Posterior cingulate gyrus (tissue), 11 donors: ENCODE data around the gene ARSG.
A peak's percentile ranks its signal among the peaks of the same experiment; 100 is the strongest.
"Not testable (repeated sequence)": the region's sequence is repeated elsewhere in the genome, so short reads cannot be mapped to it uniquely, and the experiment has no call there.

ENCODE experiments used
- DNase-seq, 10 donors: peaks; one replicate each; pipeline versions ENCODE4 v3.0.0 to v3.0.0-alpha.2; 2020 to 2021; ENCODE audit warnings: mixed read lengths in 3 of 10
- intact Hi-C: fragments of 100-400 bp; cut with DNase I; formaldehyde crosslinking; loops from one replicate; pipeline ENCODE4 v1.15.1; 2023

The ARSG gene

GRCh38 chr17:68290955-68291835 is at the start of gene ARSG, which contains the start of gene SLC16A6:
TSS of gene ARSG (plus strand) at chr17:68291495. CDS start at chr17:68307494, 15,999 bp downstream.
TSS of gene SLC16A6 (minus strand) at chr17:68291127. CDS start at chr17:68278320, 12,807 bp downstream.
- intact Hi-C loops, result no loop called here

GRCh38 chr17:68246271-68247028 is 44.8 kb upstream of the ARSG start:
- peak in 1 of 10 donors; percentile 83 for DNase-seq
- intact Hi-C loops, result loop anchor here (1.0 kb wide), 1 partner anchor 41 kb away; no protein-coding TSS in a partner anchor

More at GRCh38 chr17:68290955-68291835, at the start of gene ARSG, which contains the start of gene SLC16A6:
- peak; percentile 23 to 95 (median 66) for DNase-seq

- intact Hi-C loops, result loop anchor here (1.0 to 2.0 kb wide), 2 partner anchors 42 to 209 kb away; partner anchors contain the start of gene WIPI1
- peak; percentile 90 to 99 (median 94) for DNase-seq
Observed at GRCh38 chr17:68247445-68248198, 43.7 kb upstream of the ARSG start, which contains the start of gene AMZ2. TSS of gene AMZ2 (plus strand) at chr17:68248043. CDS start at chr17:68250188, 2,145 bp downstream.

- peak in 5 of 10 donors; percentile 52 to 69 (median 52) for DNase-seq
- intact Hi-C loops, result loop anchor here (2.0 kb wide), 1 partner anchor 208 kb away; the partner anchor contains the start of gene WIPI1
Observed at GRCh38 chr17:68248199-68248825, 43.0 kb upstream of the ARSG start.

DNA sequence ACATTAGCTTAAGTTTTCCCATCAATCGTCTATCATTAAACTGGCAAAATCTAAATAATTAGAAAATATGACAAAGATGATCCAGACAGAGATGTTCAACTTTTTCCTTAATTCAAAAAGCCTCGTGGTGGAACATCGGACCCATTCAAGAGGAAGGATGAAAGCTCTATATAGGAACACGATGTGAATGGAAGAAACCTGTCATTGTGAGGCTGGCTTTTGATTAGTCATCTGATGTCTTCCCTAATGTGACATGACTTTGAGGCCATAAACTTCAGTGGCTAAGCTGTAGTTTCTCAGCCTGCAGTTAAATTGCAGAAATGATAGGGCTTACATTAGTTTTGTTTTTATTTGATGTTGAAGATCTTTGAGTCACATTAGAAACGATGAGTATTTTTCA is 42.4 kb upstream of the ARSG start:
- DNase-seq, result no peak
- intact Hi-C loops, result loop anchor here (2.0 kb wide), 1 partner anchor 208 kb away; the partner anchor contains the start of gene WIPI1

DNA sequence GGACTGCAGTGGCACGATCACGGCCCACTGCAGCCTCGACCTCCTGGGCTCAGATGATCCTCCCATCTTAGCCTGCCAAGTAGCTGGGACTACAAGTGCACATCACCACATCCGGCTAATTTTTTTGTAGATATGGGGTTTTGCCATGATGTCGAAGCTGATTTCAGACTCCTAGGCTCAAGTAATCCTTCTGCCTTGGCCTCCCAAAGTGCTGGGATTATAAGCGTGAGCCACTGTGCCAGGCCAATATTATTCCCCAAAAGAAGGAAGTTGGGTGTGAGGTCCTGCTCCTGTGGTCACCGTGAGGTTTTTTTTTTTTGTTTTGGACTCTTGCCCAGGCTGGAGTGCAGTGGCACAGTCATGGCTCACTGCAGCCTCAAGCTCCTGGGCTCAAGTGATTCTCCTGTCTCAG is 41.9 kb upstream of the ARSG start:
- intact Hi-C loops, result loop anchor here (2.0 kb wide), 1 partner anchor 207 kb away; the partner anchor contains the start of gene WIPI1
- DNase-seq, result no peak

- DNase-seq, intact Hi-C loops: not testable (repeated sequence)
Observed at GRCh38 chr17:68253426-68253825, 37.9 kb upstream of the ARSG start.

- DNase-seq, result no peak
- intact Hi-C loops, result no loop called here
Observed at GRCh38 chr17:68255151-68255550, 36.1 kb upstream of the ARSG start.

DNA sequence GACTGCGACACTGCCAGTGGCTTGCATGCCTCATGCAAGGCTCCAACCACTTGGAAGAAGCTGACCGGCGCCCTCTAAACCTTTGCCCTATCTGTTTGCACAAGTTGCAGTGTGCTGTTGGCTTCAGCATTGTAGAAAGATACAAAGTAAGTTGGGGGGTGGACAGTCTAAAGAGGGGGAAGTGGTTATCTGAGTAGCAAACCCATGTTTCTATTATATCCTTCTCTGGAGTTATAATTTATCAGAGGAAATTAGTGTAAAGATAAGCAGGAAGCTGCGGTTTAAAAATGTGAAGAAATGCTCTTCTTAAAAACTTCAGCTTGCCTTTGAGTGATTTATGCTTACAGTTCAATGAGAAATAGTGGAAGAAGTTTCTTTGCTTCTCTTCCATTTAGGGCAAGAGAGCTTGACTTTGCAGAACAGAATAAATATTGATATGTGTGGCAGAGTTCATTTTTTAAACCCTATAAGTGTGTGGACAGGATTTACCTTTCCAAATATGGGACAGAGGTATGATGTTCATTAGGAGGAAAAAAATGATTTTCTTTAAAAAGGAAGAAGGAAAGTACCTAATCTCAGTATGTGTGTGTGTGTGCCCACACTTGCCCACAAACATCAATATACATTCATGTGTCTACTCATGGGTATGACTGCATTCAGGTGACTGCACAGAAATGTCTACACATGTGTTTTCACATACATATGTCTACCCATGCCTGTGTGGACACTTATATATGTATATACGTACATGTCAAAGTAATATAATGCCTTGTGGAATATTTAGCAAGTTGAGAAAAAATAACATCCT is 35.4 kb upstream of the ARSG start:
- intact Hi-C loops, result no loop called here
- DNase-seq, result no peak

DNA sequence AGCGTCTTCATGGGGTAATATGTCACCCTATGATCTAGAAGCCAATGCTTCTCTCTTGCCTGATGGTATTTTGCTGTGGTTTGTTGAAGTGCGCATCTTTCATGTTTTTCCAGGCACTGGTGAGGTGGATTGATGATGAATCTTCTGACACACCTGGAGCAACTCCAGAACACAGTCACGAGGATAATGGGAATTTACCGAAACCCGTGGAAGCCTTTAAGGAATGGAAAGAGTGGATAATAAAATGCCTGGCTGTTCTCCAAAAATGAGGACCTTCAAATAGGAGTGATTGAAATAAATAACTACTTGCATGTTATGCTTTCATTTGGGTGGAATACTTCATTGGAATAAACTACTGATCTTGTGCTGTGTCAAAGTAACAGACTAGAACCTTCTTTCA is 34.6 kb upstream of the ARSG start:
- DNase-seq, intact Hi-C loops: not testable (repeated sequence)

DNA sequence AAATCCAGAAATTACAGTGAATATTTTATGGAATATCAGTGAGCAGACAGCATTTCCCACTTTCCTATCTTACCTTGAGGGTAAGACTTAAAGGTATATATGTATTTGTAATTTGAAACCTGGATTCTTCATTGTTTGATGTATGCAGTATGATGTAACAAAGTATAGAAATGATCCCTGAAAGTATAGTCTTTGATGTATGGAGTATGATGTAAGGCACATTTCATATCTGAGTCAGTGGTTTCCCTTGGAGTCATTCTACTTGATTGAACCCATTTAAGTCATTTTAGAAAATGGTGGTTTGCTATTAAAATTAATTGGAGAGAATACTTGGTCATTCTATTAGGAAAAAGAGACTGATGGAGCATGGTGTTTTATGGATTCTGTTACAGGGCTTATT is 33.4 kb upstream of the ARSG start:
- no peak for DNase-seq
- intact Hi-C loops, result no loop called here

- DNase-seq, result peak in 2 of 10 donors; percentile 24 to 76
- intact Hi-C loops, result not testable (repeated sequence)
Observed at GRCh38 chr17:68258890-68259647, 32.2 kb upstream of the ARSG start.

GRCh38 chr17:68259648-68259951 is 31.7 kb upstream of the ARSG start:
- DNase-seq, intact Hi-C loops: not testable (repeated sequence)

DNA sequence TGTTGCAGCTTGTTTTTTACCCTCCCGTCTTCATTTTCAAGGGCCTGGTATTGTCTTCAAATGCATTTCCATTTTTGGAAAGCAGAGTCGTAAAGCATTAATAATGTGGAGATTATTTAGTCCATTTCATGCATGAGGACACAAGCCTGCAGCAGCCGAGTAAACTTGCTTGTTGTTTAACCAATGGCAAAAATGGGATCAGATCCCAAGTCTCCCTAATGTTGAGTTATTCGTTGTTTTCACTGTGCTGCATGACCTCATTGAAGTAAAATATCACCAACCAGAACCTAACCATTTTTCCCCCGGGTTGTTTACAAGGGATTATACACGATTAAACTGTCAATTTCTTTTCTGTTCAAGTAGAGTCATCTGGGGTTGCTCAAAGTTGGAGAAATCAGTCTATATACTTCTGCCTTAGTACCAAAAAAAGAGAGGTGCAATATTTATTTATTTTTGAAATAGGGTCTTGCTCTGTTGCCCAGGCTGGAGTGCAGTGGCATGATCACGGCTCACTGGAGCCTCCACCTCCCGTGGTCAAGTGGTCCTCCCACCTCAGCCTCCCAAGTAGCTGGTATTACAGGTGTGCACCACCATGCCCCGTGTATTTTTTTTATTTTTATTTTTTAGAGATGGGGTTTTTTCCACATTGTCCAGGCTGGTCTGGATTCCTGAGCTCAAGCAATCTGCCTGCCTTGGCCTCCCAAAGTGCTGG is 31.1 kb upstream of the ARSG start:
- DNase-seq, result no peak
- intact Hi-C loops, result loop anchor here (5.0 to 10.0 kb wide), 2 partner anchors 177 to 505 kb away; no protein-coding TSS in a partner anchor

DNA sequence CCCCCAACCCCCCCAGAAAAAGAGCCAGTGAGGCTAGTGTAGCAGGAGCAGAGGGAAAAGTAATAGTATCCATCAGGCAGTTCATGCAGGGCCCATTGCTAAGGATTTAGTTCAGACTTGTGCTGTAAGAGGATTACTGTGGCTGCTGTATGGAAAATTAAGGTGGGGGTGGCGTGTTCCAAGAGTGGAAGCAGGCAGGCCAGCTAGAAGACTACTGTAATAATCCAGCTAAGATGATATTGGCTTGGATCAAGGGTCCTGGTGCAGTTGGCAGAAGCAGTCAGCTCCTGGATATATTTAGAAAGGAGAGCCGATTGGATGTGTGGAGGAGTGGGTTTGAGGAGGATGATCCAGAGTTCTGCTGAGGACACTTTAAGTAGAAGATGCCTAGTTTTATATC is 28.8 kb upstream of the ARSG start:
- not testable (repeated sequence) for DNase-seq
- intact Hi-C loops, result loop anchor here (2.0 to 10.0 kb wide), 3 partner anchors 175 to 502 kb away; no protein-coding TSS in a partner anchor

GRCh38 chr17:68263101-68263681 is 28.1 kb upstream of the ARSG start:
- not testable (repeated sequence) for DNase-seq
- intact Hi-C loops, result loop anchor here (2.0 to 10.0 kb wide), 3 partner anchors 174 to 502 kb away; no protein-coding TSS in a partner anchor

- DNase-seq, result not testable (repeated sequence)
- intact Hi-C loops, result loop anchor here (10.0 kb wide), 1 partner anchor 499 kb away; no protein-coding TSS in a partner anchor
Observed at GRCh38 chr17:68265833-68266232, 25.5 kb upstream of the ARSG start.
